ENCODE data around the gene MAP4K1.

DNA sequence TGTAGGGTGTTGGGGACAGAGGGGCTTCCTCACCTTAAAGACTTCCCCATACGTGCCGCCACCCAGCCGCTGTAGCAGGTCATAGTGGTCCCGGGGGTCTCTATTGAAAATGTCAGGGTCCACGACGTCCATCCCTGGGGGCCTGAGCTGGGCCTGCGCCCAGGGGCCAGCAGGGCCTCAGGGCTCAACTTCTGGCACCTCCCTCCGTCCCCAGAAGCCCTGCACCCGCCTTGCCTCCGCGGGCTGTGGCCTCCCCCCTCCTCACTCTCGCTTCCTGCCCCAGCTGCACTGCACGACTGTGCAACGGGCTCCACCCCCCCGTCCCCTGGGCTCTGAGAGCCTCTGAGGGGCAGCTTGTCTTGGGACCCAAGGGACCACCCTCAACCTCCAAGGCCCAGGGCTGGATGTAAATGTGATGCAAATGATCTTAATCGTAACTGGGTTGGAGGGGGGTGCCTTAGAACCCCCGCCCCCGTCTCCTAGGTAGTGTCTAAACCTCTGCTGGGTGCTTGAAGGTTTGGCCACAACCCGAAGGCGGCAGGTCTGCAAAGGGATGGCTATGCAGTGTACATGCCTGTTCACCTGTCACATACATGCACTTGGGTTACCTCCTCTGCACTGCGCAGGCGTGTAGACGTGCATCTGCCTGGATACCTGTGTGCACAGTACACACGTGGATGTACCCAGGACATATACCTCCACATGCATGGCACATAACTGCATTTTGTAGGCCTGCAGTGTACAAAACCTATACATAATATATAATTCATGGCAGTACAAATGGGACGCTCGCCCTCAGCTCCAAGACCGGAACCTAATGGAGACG is at the start of gene MAP4K1:
- TF ChIP-seq, protein P1, sequence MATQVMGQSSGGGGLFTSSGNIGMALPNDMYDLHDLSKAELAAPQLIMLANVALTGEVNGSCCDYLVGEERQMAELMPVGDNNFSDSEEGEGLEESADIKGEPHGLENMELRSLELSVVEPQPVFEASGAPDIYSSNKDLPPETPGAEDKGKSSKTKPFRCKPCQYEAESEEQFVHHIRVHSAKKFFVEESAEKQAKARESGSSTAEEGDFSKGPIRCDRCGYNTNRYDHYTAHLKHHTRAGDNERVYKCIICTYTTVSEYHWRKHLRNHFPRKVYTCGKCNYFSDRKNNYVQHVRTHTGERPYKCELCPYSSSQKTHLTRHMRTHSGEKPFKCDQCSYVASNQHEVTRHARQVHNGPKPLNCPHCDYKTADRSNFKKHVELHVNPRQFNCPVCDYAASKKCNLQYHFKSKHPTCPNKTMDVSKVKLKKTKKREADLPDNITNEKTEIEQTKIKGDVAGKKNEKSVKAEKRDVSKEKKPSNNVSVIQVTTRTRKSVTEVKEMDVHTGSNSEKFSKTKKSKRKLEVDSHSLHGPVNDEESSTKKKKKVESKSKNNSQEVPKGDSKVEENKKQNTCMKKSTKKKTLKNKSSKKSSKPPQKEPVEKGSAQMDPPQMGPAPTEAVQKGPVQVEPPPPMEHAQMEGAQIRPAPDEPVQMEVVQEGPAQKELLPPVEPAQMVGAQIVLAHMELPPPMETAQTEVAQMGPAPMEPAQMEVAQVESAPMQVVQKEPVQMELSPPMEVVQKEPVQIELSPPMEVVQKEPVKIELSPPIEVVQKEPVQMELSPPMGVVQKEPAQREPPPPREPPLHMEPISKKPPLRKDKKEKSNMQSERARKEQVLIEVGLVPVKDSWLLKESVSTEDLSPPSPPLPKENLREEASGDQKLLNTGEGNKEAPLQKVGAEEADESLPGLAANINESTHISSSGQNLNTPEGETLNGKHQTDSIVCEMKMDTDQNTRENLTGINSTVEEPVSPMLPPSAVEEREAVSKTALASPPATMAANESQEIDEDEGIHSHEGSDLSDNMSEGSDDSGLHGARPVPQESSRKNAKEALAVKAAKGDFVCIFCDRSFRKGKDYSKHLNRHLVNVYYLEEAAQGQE (IDR thresholded peaks at IDR 0.05; ENCODE audit: insufficient replicate concordance, low read depth), result no peak
- TF ChIP-seq, protein P2, sequence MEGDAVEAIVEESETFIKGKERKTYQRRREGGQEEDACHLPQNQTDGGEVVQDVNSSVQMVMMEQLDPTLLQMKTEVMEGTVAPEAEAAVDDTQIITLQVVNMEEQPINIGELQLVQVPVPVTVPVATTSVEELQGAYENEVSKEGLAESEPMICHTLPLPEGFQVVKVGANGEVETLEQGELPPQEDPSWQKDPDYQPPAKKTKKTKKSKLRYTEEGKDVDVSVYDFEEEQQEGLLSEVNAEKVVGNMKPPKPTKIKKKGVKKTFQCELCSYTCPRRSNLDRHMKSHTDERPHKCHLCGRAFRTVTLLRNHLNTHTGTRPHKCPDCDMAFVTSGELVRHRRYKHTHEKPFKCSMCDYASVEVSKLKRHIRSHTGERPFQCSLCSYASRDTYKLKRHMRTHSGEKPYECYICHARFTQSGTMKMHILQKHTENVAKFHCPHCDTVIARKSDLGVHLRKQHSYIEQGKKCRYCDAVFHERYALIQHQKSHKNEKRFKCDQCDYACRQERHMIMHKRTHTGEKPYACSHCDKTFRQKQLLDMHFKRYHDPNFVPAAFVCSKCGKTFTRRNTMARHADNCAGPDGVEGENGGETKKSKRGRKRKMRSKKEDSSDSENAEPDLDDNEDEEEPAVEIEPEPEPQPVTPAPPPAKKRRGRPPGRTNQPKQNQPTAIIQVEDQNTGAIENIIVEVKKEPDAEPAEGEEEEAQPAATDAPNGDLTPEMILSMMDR (IDR thresholded peaks at IDR 0.05; ENCODE audit: insufficient read depth, low read length), result no peak
